WERI-Rb-1 (cell line): ENCODE measurements around the gene AHNAK.

ENCODE experiments used
- DNase-seq: peaks from one replicate; pipeline ENCODE4 v3.0.0-alpha.2; 2020
- H3K27ac ChIP-seq: fragments of 250-450 bp; sonication (Bioruptor Pico); 2 replicates; pipeline ENCODE4 v1.5.1; 2020; ENCODE audit warnings: mild to moderate bottlenecking, moderate library complexity
- H3K27me3 ChIP-seq: fragments of 250-450 bp; sonication (Bioruptor Pico); 2 replicates; pipeline ENCODE4 v1.5.1; 2021; ENCODE audit warnings: mild to moderate bottlenecking, low read depth, moderate library complexity; ENCODE audit not compliant: insufficient read depth, severe bottlenecking
- H3K36me3 ChIP-seq: fragments of 250-450 bp; sonication (Bioruptor Pico); 2 replicates; pipeline ENCODE4 v1.5.1; 2020; ENCODE audit warnings: mild to moderate bottlenecking, moderate library complexity
- H3K4me3 ChIP-seq: 2 replicates; pipeline ENCODE4 v1.5.1; 2011; ENCODE audit warnings: low read depth, mild to moderate bottlenecking, control low read depth, low read length
- H3K9me3 ChIP-seq: fragments of 250-450 bp; sonication (Bioruptor Pico); 2 replicates; pipeline ENCODE4 v1.5.1; 2021; ENCODE audit warnings: mild to moderate bottlenecking, moderate library complexity; ENCODE audit not compliant: severe bottlenecking
- CTCF ChIP-seq: IDR thresholded peaks from 2 replicates; pipeline ENCODE4 v1.5.1; 2011; ENCODE audit warnings: low read depth, mild to moderate bottlenecking, control low read depth, inconsistent platforms, low read length

The AHNAK gene

GRCh38 chr11:62398011-62398994, 148.3 kb downstream of the AHNAK start:
- no peak overlapping the region for H3K27ac ChIP-seq

GRCh38 chr11:62395885-62396551, 150.6 kb downstream of the AHNAK start:
- Histone ChIP-seq H3K27ac (no peak overlapping the region), H3K36me3 (peaks cover 22% of the 10 kb centered on the region), H3K9me3 (no peaks in the 10 kb centered on the region), H3K4me3 (no peak overlapping the region), H3K27me3 (no peaks in the 10 kb centered on the region)
- no peak for DNase-seq
- no peak for TF ChIP-seq CTCF

More at GRCh38 chr11:62398011-62398994, 148.3 kb downstream of the AHNAK start:
- Histone ChIP-seq H3K27me3 (no peaks in the 10 kb centered on the region), H3K4me3 (no peak overlapping the region), H3K9me3 (no peaks in the 10 kb centered on the region), H3K36me3 (peaks cover 3% of the 10 kb centered on the region; the same call in 1 of the 2 replicates)
- TF ChIP-seq CTCF: no peak
- DNase-seq: no peak

DNA sequence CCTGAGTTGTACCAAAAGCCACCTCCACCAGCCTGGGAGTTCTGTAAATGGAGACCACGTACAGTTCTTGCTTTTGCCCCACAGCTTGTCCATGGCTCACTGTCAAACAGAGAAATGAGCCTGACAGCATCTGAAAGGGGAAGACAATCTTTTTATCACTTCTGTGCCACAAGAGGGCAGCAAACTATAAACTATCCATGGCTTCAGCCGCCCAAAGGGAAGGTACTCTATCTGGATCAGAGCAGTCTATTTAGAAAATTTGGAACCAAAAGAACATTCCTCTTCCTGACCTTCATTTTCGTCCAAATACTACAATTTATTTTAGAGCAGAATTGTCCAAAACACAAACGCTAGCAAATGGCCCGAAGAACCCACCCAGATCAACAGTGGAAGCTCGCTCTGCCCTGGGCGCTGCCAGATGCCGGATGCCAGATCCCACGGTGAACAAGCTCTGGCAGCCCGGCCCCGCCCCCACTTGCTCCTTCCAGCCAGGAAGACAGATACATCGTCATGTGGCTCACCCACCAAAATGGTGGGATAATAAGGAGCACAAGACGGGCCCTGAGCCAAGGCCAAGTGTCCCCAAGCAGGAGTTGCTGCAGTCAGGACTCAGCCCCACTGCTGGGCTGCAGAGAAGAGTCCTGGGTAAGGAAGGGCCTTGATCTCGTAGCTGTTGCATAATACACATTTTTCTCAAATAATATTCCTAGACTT, 151.6 kb downstream of the AHNAK start:
- peak; percentile 63 for DNase-seq
- Histone ChIP-seq H3K4me3 (no peak overlapping the region), H3K27ac (peak overlapping the region; percentile 57), H3K27me3 (no peaks in the 10 kb centered on the region), H3K36me3 (peaks cover 24% of the 10 kb centered on the region), H3K9me3 (no peaks in the 10 kb centered on the region)
- TF ChIP-seq CTCF: peak; percentile 56

- Histone ChIP-seq H3K4me3 (no peak overlapping the region), H3K36me3 (peaks cover 27% of the 10 kb centered on the region), H3K27me3 (no peaks in the 10 kb centered on the region), H3K27ac (peak overlapping the region; percentile 63), H3K9me3 (no peaks in the 10 kb centered on the region)
- no peak for TF ChIP-seq CTCF
- DNase-seq: peak; percentile 59
Observed at GRCh38 chr11:62393735-62394134, 152.9 kb downstream of the AHNAK start.

GRCh38 chr11:62393061-62393611, 153.5 kb downstream of the AHNAK start:
- Histone ChIP-seq H3K27me3 (no peaks in the 10 kb centered on the region), H3K9me3 (no peaks in the 10 kb centered on the region), H3K27ac (peak overlapping the region; percentile 63), H3K36me3 (peaks cover 28% of the 10 kb centered on the region), H3K4me3 (no peak overlapping the region)
- peak; percentile 35 for DNase-seq
- peak; percentile 14; the same call in 1 of the 2 replicates for TF ChIP-seq CTCF
